ENCODE results near the gene SHROOM2. TPM values are rescaled to one million over a fixed set of nuclear protein-coding genes. Genes with fewer than 3 reads are reported as not detected.

SHROOM2 gene
- total and polyA plus RNA-seq, 9 donors, result 7.6 to 16.8 (median 11.7) TPM

DNA sequence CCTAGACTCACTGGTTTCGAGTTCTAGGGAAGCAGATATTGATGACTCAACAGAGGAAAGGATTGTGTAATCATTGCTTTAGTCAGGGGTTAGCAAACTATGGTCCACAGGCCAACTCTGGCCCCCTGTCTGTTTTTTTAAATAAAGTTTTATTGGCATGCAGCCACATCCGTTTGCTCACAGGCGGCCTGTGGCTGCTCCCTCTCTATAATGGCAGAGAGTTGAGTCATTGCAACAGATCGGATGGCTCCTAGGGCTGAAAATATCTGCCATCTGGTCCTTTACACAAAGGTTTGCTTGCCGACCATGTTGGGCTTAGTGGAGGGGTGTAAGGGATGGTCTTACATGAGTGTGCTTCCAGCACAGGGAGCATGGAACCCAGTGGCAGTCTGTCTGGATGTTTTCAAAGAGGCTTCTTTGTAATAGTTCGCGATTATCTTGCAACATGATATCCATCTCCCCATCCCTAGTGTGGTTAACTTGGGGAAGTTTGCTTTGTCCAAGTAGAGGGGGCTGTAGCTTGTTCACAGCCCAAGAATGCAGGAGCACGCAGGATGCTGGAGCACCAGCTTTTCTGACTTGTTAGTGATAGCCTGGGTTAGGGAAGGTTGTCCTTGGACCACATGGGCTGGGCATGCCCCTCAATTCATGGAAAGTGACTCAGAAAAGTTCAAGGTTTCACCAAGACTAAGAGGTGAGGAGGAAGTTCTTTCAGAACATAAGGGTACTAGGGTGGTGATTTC is 121.6 kb downstream of the SHROOM2 start:
- no peak overlapping the region for H3K4me3 ChIP-seq
- WGBS, 3 donors, result 66 to 72% (median 69%) methylated on average over 8 of the region's 8 CpGs
- intact Hi-C loops (cut with DNase I), result no loop called here
- H3K36me3 ChIP-seq, result no peaks in the 10 kb centered on the region
- H3K27ac ChIP-seq, result no peak overlapping the region
- DNase-seq, result no peak
- peaks cover 3% of the 10 kb centered on the region for H3K4me1 ChIP-seq (ENCODE audit: insufficient read depth)
- H3K27me3 ChIP-seq, result no peaks in the 10 kb centered on the region
- TF ChIP-seq POLR2A (IDR thresholded peaks at IDR 0.05) (no peak), EP300 (IDR thresholded peaks at IDR 0.05) (no peak), CTCF (IDR thresholded peaks at IDR 0.05) (no peak)
- no peaks in the 10 kb centered on the region for H3K9me3 ChIP-seq

DNA sequence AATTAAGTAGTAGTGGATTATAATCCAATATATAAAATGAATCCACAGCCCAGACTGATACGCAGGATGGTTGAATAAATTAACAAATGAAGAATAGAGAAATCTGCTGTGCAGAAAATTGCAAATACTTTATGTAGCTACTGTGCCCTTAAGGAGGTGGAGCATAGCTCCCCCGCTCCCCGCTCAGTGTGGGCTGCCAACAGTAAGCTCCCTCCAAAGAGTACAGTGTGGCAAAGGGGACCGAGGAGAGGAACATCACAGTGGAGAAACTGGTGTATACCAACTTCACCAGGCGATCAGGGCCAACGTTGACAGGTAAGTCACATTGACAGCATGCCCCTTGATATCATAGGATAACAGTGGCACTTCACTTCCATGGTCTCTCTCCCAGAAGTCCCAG is 123.0 kb downstream of the SHROOM2 start:
- intact Hi-C loops (cut with DNase I), result no loop called here
- H3K4me1 ChIP-seq (ENCODE audit: insufficient read depth), result peaks cover 3% of the 10 kb centered on the region
- H3K27me3 ChIP-seq, result no peaks in the 10 kb centered on the region
- 86 to 90% (median 88%) methylated on average over 6 of the region's 6 CpGs for WGBS, 3 donors
- TF ChIP-seq POLR2A (IDR thresholded peaks at IDR 0.05), result no peak
- TF ChIP-seq EP300 (IDR thresholded peaks at IDR 0.05), result no peak
- TF ChIP-seq CTCF (IDR thresholded peaks at IDR 0.05), result no peak
- DNase-seq, result no peak
- no peak overlapping the region for H3K4me3 ChIP-seq
- H3K9me3 ChIP-seq, result no peaks in the 10 kb centered on the region
- no peaks in the 10 kb centered on the region for H3K36me3 ChIP-seq
- H3K27ac ChIP-seq, result no peak overlapping the region

DNA sequence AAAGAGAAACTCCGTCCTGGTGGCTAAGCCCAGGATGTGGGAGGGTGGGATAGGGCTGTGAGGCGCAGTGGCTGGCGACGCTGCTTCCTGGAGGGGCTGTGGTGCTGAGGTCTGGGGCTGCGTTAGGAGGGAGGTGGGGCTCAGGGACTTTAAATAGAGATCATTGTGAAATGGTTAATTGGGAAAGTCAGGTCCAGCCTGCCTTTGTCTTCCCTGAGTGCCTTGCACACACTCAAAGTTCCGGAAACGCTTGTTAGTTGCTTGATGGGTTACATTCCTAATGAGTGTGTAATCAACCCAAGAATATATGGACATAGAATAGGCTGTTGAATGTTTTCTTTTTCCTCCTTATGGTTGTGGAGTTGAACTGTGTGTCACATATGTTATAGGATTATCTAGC is 125.3 kb downstream of the SHROOM2 start:
- DNase-seq, result no peak
- Histone ChIP-seq H3K9me3 (no peaks in the 10 kb centered on the region), H3K4me1 (ENCODE audit: insufficient read depth) (peaks cover 2% of the 10 kb centered on the region), H3K36me3 (no peaks in the 10 kb centered on the region), H3K27me3 (no peaks in the 10 kb centered on the region), H3K4me3 (no peak overlapping the region), H3K27ac (no peak overlapping the region)
- TF ChIP-seq EP300 (IDR thresholded peaks at IDR 0.05) (no peak), CTCF (IDR thresholded peaks at IDR 0.05) (no peak), POLR2A (IDR thresholded peaks at IDR 0.05) (no peak)
- WGBS, 3 donors, result 71 to 81% (median 74%) methylated on average over 7 of the region's 7 CpGs
- intact Hi-C loops (cut with DNase I), result no loop called here

- Histone ChIP-seq H3K9me3 (no peaks in the 10 kb centered on the region), H3K27ac (no peak overlapping the region), H3K36me3 (no peaks in the 10 kb centered on the region), H3K4me1 (ENCODE audit: insufficient read depth) (peaks cover 2% of the 10 kb centered on the region), H3K4me3 (no peak overlapping the region), H3K27me3 (no peaks in the 10 kb centered on the region)
- DNase-seq, result no peak
- 60 to 70% (median 67%) methylated on average over 31 of the region's 31 CpGs for WGBS, 3 donors
- intact Hi-C loops (cut with DNase I), result no loop called here
- TF ChIP-seq EP300 (IDR thresholded peaks at IDR 0.05), result no peak
- TF ChIP-seq CTCF (IDR thresholded peaks at IDR 0.05), result no peak
- no peak for TF ChIP-seq POLR2A (IDR thresholded peaks at IDR 0.05)
Observed at GRCh38 chrX:9912351-9913145, 126.3 kb downstream of the SHROOM2 start.
